H1 (cell line): ENCODE results near the gene FGGY. TPM values are rescaled to one million over a fixed set of nuclear protein-coding genes. Genes with fewer than 3 reads are reported as not detected.

Experiments used
- BACH1 ChIP-seq: IDR thresholded peaks from 2 replicates; pipeline ENCODE4 v1.6.1; 2012; ENCODE audit warnings: low read length, improper control_type of control experiment
- EP300 ChIP-seq, 2 experiments: IDR thresholded peaks; 1 replicate in 1 of 2; 2 replicates in 1 of 2; pipeline ENCODE4 v1.6.1; 2011 to 2012; ENCODE audit warnings: low read depth in 2 of 2, low read length in 2 of 2, mild to moderate bottlenecking in 2 of 2, borderline replicate concordance in 1 of 2, inconsistent platforms in 1 of 2, moderate library complexity in 1 of 2
- GABPA ChIP-seq: IDR thresholded peaks from 2 replicates; pipeline ENCODE4 v1.6.1; 2011; ENCODE audit warnings: mild to moderate bottlenecking, low read length, moderate library complexity, borderline replicate concordance; ENCODE audit not compliant: insufficient read depth
- HDAC2 ChIP-seq, 2 experiments: fragments of 300-600 bp in 1 of 2; sonication (generic) in 1 of 2; IDR thresholded peaks; 2 replicates each; pipeline ENCODE4 v1.6.1; 2011 to 2012; ENCODE audit warnings: low read depth in 2 of 2, low read length in 2 of 2, mild to moderate bottlenecking in 2 of 2, moderate library complexity in 2 of 2, borderline replicate concordance in 1 of 2, inconsistent platforms in 1 of 2
- JUND ChIP-seq: IDR thresholded peaks from 2 replicates; pipeline ENCODE4 v1.6.1; 2011; ENCODE audit warnings: mild to moderate bottlenecking, improper control_type of control experiment, low read length
- RAD21 ChIP-seq, 2 experiments: IDR thresholded peaks in 1 of 2; conservative IDR thresholded peaks in 1 of 2; 2 replicates each; pipeline ENCODE4 v1.6.1; 2011; ENCODE audit warnings: low read depth in 2 of 2, low read length in 2 of 2, improper control_type of control experiment in 1 of 2, inconsistent platforms in 1 of 2, mild to moderate bottlenecking in 1 of 2, moderate library complexity in 1 of 2
- SP1 ChIP-seq: IDR thresholded peaks from 2 replicates; pipeline ENCODE4 v1.6.1; 2011; ENCODE audit warnings: low read depth, low read length
- SUZ12 ChIP-seq: fragments of 200-600 bp; sonication (generic); IDR thresholded peaks from 2 replicates; pipeline ENCODE4 v1.6.1; 2012; ENCODE audit warnings: mild to moderate bottlenecking, inconsistent platforms, low read length, moderate library complexity, mixed read lengths
- TAF7 ChIP-seq: optimal IDR thresholded peaks from 2 replicates; pipeline ENCODE3; 2011; ENCODE audit warnings: low read depth, mild to moderate bottlenecking, inconsistent platforms, low read length, moderate library complexity, borderline replicate concordance
- polyA plus RNA-seq, 7 experiments: library from polyadenylated mRNA; depleted of rRNA in 3 of 7; stranded (reverse) in 5 of 7; unstranded in 2 of 7; fragments of >200 nt in 5 of 7; fragments of 200-250 nt in 2 of 7; gene quantifications; 1 replicate in 5 of 7; 2 replicates in 1 of 7; 4 replicates in 1 of 7; pipeline versions ENCODE4 v1.2.1 to v1.2.3, GENCODE V29; 2011 to 2013; ENCODE audit warnings: missing spikeins in 2 of 7, mixed read lengths in 2 of 7
- total RNA-seq: library from RNA; stranded (reverse); fragmentation: NEBNext Ultra II Directional; extraction: Animal tissue kit (Norgen Biotek cat#: 25700); gene quantifications from 2 replicates; pipeline ENCODE4 v1.2.1, GENCODE V29; 2021

The FGGY gene
- total and polyA plus RNA-seq, 2 of the 8 experiments (the other 6 are each of a cell fraction or from before 2014, with no cell fraction given) = 10.3 to 12.5 TPM

GRCh38 chr1:59605761-59606160 lies 308.9 kb downstream of the FGGY start (continued):
- TF ChIP-seq TAF7 = no peak
- TF ChIP-seq RAD21 (IDR thresholded peaks at IDR 0.05 in 1 of 2, conservative IDR thresholded peaks at IDR 0.05 in 1 of 2; ENCODE audit: low read depth in 2 of 2, low read length in 2 of 2) = no peak
- no peak for TF ChIP-seq EP300 (IDR thresholded peaks at IDR 0.05; ENCODE audit: borderline replicate concordance in 1 of 2, low read depth in 2 of 2, low read length in 2 of 2)
- no peak for TF ChIP-seq SP1
- TF ChIP-seq SUZ12 = no peak
- no peak for TF ChIP-seq BACH1
- no peak for TF ChIP-seq JUND
- TF ChIP-seq GABPA = no peak
- TF ChIP-seq HDAC2 (IDR thresholded peaks at IDR 0.05; ENCODE audit: borderline replicate concordance in 1 of 2, low read depth in 2 of 2, low read length in 2 of 2) = no peak
